Calu3 (cell line): Measurements from ENCODE around the gene LRRC72. TPM values are rescaled to one million over a fixed set of nuclear protein-coding genes. Genes with fewer than 3 reads are reported as not detected.

Experiments
- BruUV-seq: library from RNA; stranded (reverse); fragments of 400-500 nt; replicated peaks from 2 replicates; lab custom pipeline; 2021; lab: Mats Ljungman, UMichigan
- CTCF ChIA-PET: fragments of 300-600 bp; sonication (Branson Sonifier 250); formaldehyde crosslinking; loops from one replicate; lab custom pipeline; 2022; ENCODE audit warnings: antibody characterized with exemption; lab: Charles Lee
- DNase-seq: peaks from one replicate; pipeline ENCODE4 v3.0.0; 2022
- H3K27ac Mint-ChIP-seq: one replicate; pipeline ENCODE4 v1.8.0; 2022; ENCODE audit warnings: mixed read lengths; ENCODE audit not compliant: unreplicated experiment
- H3K27me3 Mint-ChIP-seq: one replicate; pipeline ENCODE4 v1.8.0; 2022; ENCODE audit warnings: mixed read lengths; ENCODE audit not compliant: unreplicated experiment
- H3K36me3 Mint-ChIP-seq: one replicate; pipeline ENCODE4 v1.8.0; 2022; ENCODE audit warnings: mild to moderate bottlenecking, moderate library complexity, mixed read lengths; ENCODE audit not compliant: insufficient read depth, unreplicated experiment
- H3K4me1 Mint-ChIP-seq: one replicate; pipeline ENCODE4 v1.8.0; 2022; ENCODE audit warnings: mild to moderate bottlenecking, low read depth, mixed read lengths; ENCODE audit not compliant: unreplicated experiment
- H3K4me3 Mint-ChIP-seq: one replicate; pipeline ENCODE4 v1.8.0; 2022; ENCODE audit warnings: mild to moderate bottlenecking, low read depth, moderate library complexity, mixed read lengths; ENCODE audit not compliant: unreplicated experiment
- H3K9me3 Mint-ChIP-seq: one replicate; pipeline ENCODE4 v1.8.0; 2022; ENCODE audit warnings: low read depth, mixed read lengths; ENCODE audit not compliant: unreplicated experiment
- intact Hi-C: fragments of 100-400 bp; cut with micrococcal nuclease; formaldehyde crosslinking; loops from one replicate; pipeline ENCODE4 v1.10.0; 2022; ENCODE audit not compliant: unreplicated experiment
- total RNA-seq: library from RNA; stranded (reverse); gene quantifications from 2 replicates; pipeline ENCODE4 v1.2.3, GENCODE V29; 2022
- TF ChIP-seq, protein P1 (sequence below): fragments of 200-600 bp; IDR thresholded peaks from one replicate; pipeline ENCODE4 v1.8.0; 2022; ENCODE audit warnings: antibody characterized with exemption; ENCODE audit not compliant: unreplicated experiment

Gene LRRC72
- total RNA-seq, 1 experiment from 2014 or later, result not detected

DNA sequence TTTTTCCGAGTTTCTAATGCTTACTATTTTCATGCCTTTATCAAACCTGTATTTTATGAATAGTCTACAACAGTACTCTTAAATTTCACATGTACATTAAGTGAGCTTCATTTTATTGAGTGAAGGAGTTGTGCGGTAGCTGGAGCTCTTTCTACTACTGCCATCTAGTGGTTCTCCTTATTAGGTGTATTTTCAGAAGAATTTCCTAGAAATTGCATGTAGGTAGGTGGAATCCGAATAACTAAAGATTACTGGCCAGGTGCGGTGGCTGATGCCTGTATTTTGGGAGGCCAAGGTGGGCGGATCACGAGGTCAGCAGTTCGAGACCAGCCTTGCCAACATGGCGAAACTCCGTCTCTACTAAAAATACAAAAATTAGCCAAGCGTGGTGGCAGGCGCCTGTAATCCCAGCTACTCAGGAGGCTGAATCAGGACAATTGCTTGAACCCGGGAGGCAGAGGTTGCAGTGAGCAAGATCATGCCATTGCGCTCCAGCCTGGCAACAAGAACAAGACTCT is 38.3 kb downstream of the LRRC72 start:
- H3K9me3 Mint-ChIP-seq, result no peaks in the 10 kb centered on the region
- H3K27me3 Mint-ChIP-seq, result no peaks in the 10 kb centered on the region
- DNase-seq, result peak; percentile 34
- CTCF ChIA-PET, result interaction anchor here (0.6 to 1.5 kb wide), 31 partner anchors 12 to 487 kb away, joined by 3 to 29 read pairs (median 5); partner anchors contain the start of genes CRPPA and SOSTDC1
- H3K36me3 Mint-ChIP-seq, result no peaks in the 10 kb centered on the region
- no peak overlapping the region for H3K4me3 Mint-ChIP-seq
- H3K4me1 Mint-ChIP-seq, result peaks cover 13% of the 10 kb centered on the region
- no peak overlapping the region for H3K27ac Mint-ChIP-seq
- no TSS peak for BruUV-seq
- TF ChIP-seq, protein P1, sequence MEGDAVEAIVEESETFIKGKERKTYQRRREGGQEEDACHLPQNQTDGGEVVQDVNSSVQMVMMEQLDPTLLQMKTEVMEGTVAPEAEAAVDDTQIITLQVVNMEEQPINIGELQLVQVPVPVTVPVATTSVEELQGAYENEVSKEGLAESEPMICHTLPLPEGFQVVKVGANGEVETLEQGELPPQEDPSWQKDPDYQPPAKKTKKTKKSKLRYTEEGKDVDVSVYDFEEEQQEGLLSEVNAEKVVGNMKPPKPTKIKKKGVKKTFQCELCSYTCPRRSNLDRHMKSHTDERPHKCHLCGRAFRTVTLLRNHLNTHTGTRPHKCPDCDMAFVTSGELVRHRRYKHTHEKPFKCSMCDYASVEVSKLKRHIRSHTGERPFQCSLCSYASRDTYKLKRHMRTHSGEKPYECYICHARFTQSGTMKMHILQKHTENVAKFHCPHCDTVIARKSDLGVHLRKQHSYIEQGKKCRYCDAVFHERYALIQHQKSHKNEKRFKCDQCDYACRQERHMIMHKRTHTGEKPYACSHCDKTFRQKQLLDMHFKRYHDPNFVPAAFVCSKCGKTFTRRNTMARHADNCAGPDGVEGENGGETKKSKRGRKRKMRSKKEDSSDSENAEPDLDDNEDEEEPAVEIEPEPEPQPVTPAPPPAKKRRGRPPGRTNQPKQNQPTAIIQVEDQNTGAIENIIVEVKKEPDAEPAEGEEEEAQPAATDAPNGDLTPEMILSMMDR, result peak; percentile 66
- intact Hi-C loops, result loop anchor here (1.0 to 5.0 kb wide), 6 partner anchors 133 to 487 kb away; no protein-coding TSS in a partner anchor

DNA sequence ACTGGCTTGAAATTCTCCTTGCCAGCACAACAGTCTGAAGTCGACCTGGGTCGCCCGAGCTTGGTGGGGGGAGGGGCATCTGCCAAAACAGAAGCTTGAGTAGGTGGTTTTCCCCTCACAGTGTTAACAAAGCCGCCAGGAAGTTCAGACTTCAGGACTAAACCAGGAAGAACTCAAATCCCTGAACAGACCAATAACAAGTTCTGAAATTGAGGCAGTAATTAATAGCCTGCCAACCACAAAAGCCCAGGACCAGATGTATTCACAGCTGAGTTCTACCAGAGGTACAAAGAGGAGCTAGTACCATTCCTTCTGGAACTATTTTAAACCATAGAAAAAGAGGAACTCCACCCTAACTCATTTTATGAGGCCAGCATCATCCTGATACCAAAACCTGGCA is 45.3 kb downstream of the LRRC72 start:
- TF ChIP-seq, protein P1, result no peak
- Mint-ChIP-seq H3K36me3 (no peaks in the 10 kb centered on the region), H3K27me3 (no peaks in the 10 kb centered on the region), H3K4me3 (no peak overlapping the region), H3K4me1 (no peaks in the 10 kb centered on the region), H3K9me3 (peaks cover 3% of the 10 kb centered on the region), H3K27ac (no peak overlapping the region)
- intact Hi-C loops, result no loop called here
- DNase-seq, result no peak
- CTCF ChIA-PET, result no interaction called here
- no TSS peak for BruUV-seq

DNA sequence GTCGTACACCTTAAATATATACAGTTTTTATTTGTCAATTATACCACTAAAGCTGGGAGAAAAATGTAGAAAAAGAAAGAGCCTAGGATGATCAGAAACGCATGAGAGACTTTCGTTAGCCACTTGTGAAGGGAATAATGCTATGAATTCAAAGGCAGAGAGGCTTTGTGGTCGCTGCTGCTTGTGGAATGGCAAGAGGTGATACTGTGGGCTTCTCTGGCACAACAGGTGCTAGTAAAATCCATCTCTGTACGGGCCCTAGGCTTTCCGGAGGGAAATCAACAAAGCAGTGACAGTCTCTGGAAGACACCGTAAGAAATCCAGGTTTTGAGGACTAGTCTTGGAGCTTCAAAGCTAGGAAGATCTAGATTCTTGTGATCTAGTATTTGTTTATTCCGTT is 52.6 kb downstream of the LRRC72 start:
- CTCF ChIA-PET, result interaction anchor here (0.6 kb wide), 1 partner anchor 234 kb away, joined by 4 read pairs; no protein-coding TSS in a partner anchor
- intact Hi-C loops, result no loop called here
- DNase-seq, result no peak
- no TSS peak for BruUV-seq
- Mint-ChIP-seq H3K27ac (no peak overlapping the region), H3K36me3 (no peaks in the 10 kb centered on the region), H3K4me1 (no peaks in the 10 kb centered on the region), H3K4me3 (no peak overlapping the region), H3K27me3 (no peaks in the 10 kb centered on the region), H3K9me3 (no peaks in the 10 kb centered on the region)
- TF ChIP-seq, protein P1, result no peak

DNA sequence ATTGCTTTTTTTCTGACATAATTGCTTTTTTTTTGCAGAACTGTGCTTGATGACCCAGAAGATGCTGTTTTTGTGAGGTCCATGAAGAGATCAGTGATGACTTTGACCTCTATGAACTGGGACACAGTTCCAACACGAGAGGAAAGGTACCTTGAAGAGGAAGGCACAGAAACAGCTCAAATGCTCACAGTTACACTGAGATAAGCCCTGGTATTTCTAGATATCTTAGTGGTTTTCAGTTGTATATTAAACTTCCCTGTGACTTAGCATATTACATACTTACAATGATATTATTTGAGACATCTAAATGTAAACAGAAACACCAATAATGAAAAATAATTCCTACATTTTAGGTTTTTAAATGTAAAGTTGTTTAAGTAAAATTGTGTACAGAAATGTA is 54.7 kb downstream of the LRRC72 start:
- H3K27ac Mint-ChIP-seq, result no peak overlapping the region
- CTCF ChIA-PET, result no interaction called here
- H3K36me3 Mint-ChIP-seq, result no peaks in the 10 kb centered on the region
- intact Hi-C loops, result no loop called here
- H3K9me3 Mint-ChIP-seq, result peaks cover 3% of the 10 kb centered on the region
- no peaks in the 10 kb centered on the region for H3K27me3 Mint-ChIP-seq
- H3K4me1 Mint-ChIP-seq, result no peaks in the 10 kb centered on the region
- no TSS peak for BruUV-seq
- DNase-seq, result no peak
- TF ChIP-seq, protein P1, result no peak
- no peak overlapping the region for H3K4me3 Mint-ChIP-seq
